Measurements from ENCODE around the gene CHRNG.

Gene CHRNG, protein sequence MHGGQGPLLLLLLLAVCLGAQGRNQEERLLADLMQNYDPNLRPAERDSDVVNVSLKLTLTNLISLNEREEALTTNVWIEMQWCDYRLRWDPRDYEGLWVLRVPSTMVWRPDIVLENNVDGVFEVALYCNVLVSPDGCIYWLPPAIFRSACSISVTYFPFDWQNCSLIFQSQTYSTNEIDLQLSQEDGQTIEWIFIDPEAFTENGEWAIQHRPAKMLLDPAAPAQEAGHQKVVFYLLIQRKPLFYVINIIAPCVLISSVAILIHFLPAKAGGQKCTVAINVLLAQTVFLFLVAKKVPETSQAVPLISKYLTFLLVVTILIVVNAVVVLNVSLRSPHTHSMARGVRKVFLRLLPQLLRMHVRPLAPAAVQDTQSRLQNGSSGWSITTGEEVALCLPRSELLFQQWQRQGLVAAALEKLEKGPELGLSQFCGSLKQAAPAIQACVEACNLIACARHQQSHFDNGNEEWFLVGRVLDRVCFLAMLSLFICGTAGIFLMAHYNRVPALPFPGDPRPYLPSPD

DNA sequence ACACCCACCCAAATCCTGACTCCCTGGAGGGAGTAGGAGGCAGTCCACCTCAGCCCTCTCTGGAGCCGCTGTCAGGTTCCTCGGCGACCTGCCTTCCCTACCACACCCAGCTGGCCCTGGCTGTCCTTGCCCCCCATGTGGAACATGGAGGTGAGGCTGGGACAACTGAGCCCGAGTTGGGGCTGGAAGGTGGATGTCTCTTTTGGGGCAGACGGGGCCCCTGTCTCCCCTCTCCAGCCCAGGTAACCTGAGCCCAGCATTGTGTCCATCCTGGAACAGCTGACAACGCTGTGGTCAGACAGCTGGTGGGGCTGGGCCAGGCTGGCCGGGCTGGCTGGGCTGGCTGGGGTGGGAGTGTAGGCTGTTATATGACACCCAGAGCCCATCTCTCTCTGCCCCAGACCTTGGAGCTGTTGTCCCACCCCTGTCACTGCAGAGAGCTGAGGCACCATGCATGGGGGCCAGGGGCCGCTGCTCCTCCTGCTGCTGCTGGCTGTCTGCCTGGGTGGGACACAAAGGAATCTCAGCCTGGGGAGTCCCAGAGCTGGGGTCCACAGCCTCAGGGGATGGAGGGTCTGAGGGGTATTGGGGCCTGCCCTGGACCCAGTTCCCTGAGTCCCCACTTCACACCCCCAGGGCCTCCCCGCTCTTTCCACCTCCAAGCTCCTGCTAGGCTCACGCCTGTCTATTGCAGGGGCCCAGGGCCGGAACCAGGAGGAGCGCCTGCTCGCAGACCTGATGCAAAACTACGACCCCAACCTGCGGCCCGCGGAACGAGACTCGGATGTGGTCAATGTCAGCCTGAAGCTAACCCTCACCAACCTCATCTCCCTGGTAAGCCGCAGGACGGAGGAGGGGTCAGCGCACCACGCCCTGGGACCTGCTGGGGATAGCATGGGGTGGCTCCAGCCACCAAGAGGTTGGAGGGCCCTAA, at the start of gene CHRNG:
Gene CHRNG, plus strand, starts transcription at position 395 of the 934 bp plus-strand sequence. Its CDS starts 56 bp downstream, at position 451.
- DNase-seq (ENCODE audit: low spot score), result no peak

DNA sequence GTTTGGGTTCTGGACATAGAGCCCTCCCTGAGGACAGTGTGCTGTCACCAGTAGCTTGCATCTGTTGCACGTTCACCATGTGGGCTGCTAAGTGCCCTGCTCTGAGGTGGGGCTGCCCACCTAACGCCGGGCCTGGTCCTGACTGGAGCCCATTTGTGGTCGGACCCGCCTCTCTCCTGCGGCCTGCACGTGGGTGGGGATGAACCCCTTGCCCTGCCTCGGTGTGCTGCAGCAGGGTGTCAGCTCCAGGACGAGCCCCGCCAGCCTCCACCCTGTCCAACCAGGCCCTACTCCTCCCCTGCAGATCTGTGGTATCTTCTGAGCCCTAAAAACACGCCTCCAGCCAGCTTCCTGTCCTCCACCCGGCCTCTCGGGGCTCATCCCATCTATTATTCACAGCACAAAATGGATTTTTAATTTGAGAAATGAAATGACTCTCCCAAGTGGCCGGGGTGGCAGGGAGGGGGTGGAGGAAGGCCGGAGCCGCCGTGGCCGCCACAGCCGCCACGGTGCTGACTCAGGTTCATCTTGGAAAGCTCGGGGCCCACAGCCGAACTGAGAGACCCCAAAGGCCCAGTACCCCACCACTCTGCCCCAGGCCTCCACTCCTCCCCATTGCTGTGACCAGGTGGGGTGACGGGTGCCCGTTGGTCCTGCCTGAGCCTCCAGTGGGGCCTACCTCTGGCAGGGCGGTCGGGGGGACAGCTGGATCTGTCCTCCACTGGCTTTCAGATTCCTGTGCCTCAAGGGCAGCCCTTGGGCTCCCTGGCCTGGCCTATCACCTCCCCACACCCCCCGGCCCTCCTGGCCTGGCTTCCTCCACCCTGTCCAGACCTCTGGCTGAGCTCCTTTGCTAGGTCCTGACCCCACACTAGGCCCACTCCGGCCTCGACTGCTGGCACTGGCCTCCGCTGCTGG, 49.0 kb upstream of the CHRNG start:
- DNase-seq (ENCODE audit: low spot score), result no peak

DNA sequence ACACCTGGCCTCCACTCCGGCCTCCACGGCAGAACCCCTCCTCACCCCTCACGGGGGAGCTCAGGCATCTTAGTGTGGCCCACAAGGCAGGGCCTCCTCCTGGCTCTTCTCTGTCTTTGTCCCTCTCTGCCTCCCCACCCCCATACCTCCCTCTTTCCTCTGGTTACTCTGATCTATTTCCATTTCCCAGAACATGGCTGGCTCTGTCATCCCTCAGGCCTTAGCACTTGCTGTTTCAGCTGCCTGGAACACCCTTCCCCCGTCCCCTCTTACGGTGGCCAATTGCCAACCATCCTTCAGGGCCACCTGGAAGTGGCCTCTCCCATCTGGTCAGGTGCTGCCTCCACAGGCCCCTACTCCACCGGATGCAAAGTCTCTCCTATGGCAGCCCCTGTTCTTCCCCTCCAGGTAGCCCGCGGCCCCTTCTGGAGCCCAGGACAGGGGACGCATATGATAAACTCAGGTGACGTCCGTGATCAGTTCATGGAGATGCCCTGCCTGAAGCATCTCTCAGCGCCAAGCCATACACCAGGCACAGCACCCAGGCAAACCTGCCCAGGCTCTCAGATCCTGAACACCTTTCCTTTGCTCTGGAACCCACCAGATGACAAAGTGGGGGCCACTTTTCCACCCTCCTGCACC, 48.2 kb upstream of the CHRNG start:
- DNase-seq (ENCODE audit: low spot score), result no peak

DNA sequence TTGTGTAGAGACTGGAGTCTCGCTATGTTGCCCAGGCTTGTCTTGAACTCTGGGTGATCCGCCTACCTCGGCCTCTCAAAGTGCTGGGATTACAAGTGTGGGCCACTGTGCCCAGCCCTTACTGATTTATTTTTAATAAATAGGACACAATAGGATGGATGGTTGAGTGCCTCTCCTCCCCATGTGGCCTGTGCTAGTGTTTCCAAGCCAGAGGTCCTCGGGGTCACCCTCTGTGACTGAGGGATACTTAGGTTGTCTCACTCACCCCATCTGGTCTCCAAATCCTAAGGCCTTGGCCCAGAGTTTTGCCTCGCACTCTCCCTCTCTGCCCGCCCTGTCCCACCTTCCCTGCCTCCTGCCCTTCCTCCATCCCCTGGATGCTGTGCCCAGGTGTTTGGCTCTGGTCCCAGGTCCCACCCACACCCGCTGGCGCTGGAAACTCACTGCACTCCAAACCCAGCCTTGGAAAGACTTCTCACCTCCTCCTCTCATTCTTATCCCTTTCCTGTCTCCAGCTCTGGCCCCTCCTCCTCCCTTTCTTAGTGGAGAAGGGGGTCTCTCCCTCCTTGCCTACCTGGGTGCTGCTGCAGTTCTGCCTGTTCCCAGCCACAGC, 47.1 kb upstream of the CHRNG start:
- DNase-seq (ENCODE audit: low spot score), result no peak

DNA sequence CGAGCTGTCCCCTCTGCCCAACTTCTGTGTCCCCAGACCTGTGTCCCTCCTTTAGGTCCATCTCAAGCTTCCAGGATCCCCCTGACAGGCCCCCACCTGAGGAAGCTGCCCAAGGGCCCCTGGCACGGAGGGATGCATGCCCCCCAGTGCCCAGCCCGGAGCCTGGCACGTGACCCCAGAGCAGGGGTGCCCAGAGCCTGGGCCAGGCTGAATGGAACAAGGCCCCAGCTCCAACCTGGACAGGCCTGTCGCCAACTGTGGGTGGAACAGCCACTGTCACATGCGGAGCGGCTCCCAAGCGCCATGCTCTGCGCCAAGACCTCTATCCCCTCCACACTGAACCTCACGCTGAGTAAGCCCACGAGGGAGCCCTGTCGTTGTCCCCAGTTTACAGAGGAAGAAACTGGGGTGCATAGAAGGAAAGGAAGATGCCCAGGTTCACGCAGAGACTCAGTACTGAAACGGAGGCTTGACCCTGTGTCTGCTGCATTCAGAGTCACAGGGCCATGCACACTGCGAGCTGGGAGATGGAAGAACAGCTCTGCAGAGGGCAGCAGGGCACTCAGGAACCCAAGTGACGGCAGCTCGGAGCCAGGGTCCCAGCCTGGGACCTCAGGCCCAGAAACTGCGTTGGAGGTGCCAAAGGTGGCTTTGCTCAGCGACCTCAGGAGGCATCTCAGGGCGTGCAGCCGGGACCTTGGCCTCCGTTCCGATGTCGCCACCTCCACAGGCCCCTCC, 46.4 kb upstream of the CHRNG start:
- DNase-seq (ENCODE audit: low spot score), result no peak

DNA sequence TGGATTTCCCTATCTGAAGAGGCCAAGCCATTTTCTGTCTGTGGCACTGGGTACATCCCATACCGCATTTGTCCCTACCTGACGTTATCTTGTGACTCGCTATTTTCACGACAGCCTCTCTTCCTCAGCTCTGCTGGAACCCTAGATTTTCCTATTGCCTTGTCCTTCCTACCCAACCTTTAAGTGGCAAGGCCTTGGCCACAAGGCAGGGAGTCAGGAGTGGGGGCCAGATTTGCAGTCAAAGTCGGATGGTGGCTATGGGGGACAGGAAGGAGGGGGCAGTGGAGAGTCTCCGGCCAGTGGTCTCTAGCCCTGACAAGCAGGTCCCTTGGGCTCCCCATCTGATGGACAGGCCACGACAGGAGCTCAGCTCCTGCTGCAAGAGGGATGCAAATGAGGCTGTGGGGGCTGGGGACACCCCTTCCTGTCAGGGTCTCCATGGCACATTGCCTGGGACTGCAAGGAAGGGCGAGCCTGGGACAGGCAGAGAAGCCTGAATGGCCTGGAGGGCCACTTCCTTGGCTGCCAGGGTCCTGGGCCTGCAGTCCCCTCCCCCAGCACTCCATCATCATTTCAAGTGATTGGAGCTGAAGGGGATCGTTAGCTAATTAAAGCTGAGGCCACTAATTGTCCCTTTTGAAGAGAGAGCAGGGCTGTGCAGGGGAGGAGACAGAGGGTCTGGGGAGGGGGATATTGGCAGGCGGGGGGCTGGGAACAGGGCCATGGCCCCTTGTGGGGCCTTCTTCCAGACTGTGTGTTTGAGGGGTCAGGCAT, 45.6 kb upstream of the CHRNG start:
- DNase-seq (ENCODE audit: low spot score), result no peak

DNA sequence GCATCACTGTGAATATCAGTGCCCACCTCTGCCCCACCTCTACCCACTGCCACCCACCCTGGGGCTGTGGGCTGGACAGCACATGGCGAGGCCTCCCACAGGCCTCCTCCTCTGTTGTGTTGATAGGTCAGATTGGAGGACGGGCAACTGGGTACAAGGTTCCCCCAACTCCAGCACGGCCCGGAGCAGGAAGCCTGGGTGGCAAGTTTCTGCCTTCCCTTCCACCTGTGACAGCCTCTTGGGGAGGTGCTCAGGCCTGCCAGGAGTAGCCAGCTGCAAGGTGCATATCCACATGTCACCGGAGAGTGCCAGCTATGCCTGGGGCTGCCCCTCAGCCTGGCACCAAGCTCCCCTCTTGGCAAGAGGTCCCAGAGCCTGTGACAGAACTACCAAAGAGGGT, 45.0 kb upstream of the CHRNG start:
- no peak for DNase-seq (ENCODE audit: low spot score)

DNA sequence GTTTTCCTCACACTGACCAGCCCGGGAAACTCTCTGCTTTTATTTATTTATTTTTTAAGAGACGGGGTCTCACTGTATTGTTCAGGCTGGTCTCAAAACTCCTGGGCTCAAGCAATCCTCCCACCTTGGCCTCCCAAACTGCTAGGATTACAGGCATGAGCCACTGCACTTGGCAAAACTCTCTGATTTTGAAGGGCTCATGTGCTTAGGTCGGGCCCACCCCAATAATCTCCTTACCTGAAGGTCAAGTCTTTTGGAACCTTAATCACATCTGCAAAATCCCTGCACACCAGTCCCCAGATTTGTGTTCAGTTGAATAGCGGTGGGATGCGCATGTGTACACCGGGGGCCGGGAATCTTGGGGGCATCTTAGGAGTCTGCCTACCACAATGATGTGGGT, 44.2 kb upstream of the CHRNG start:
- no peak for DNase-seq (ENCODE audit: low spot score)

DNA sequence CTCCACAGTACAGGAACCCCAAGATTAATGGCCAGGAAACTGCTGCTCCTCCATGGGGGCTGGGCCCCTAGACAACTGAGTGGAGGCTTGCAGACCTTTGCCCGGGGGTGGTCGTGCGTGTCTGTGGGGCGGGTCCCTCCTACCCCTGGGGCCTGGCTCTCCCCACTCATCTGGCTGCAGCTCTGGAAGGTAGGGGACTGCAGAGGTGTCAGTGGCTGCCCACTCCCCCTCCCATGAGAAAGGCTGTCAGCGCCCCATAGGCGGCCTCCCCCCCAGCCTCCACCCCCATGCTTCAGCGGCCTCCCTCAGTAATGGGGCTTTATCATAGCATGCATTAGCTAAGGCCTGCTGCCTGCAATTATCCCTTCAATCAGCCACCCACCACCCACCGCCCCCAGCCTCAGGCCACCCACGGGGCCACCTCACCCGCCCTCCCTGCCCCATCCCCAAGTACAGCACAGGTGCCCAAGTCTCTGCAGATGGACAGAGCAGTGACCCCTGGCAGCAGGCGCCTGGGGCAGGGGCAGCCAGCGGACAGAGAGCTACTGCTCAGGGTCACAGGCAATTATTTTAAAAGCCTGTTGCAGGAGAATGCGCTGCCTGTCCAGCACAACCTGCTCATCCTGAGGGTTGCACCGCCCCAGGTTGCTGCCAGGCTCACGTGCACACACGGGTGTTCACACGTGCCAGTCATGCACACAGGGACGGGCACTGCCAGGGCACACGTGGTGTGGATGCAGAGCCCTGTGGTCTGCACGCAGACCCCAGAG, 42.8 kb upstream of the CHRNG start:
- DNase-seq (ENCODE audit: low spot score), result no peak

DNA sequence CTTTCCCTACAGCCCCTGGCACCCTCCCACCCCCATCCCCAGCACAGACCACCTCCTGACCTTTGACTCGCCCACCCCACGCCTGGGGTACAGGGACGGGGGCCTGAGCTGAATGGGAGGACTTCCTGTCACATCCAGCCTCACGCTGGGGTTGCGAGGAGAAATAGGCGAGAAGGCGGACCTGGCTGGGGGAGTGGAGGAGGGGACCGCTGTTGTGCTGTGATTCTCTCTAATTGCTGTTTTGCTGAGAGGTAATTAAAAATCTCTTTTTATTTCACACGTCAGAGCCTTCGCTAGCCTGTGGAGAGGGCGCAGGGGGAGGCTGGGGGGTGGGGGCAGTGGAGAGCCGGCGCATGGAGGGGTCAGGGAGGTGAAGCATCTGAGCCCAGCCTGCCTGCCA, 42.1 kb upstream of the CHRNG start:
- no peak for DNase-seq (ENCODE audit: low spot score)

DNA sequence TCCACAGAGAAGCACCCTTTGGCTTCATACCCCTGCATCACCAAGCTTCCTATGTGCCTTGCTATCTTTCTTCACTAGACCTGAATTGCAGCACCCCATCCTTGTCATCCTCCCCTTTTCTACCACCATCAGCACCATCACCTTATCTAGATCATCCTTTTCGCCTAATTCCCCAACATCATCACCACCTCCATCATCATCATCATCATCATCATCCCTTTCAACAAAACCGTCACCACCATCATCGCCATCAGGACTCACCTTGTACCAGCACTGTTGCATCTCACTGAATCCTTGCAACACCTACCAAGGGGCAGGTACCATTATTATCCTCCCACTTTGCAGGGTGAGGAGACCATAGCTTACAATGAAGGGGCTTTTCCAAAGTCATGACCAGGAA, 41.0 kb upstream of the CHRNG start:
- no peak for DNase-seq (ENCODE audit: low spot score)

DNA sequence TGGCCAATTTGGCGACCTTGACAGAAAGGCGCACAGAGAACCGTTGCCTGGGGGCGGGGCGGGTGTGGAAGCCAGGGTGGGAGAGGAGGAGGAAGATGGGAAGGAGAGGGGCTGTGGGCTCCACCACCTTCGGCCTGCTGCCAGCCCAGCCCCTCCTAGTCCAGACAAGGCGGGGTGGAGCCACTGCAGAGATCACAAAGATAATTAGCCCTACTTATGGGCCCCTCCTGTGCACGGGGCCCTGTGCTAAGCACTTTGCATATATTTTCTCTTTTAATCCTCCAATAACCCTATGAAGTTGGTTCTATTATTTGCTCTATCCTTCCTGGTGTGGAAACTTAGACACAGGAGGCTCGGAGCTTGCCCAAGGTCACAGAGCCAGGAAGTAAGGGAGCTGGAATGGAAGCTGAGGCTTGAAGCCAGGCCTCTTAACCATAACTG, 38.1 kb upstream of the CHRNG start:
- no peak for DNase-seq (ENCODE audit: low spot score)

DNA sequence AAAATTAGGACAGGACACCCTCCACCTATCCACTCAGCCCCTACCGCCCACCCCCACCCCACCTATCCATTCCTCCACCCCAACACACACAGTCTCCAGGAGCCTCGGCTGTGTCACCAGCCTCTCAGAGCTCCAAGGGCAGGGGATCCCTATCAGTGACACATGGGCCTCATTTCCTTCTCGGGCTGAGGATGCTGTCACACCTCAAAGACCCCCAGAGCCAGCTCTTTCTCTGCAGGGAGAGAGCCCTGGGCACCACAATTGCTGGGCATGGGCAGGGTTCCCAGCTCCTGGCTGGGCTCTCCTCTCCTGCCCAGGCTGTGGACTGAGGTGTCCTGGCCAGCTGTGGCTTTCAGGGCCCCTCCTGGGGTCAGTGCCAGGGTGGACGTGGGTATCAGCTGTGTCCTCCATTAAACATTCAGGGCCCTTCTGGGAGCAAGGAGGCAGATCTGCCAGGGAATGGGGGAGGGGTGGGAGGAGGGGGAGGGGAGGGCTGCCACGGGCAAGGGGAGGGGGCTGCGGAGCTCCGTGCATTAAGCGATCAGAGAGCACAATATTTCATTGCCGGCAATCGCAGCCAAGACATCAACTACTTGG, 37.6 kb upstream of the CHRNG start:
- DNase-seq (ENCODE audit: low spot score), result no peak

DNA sequence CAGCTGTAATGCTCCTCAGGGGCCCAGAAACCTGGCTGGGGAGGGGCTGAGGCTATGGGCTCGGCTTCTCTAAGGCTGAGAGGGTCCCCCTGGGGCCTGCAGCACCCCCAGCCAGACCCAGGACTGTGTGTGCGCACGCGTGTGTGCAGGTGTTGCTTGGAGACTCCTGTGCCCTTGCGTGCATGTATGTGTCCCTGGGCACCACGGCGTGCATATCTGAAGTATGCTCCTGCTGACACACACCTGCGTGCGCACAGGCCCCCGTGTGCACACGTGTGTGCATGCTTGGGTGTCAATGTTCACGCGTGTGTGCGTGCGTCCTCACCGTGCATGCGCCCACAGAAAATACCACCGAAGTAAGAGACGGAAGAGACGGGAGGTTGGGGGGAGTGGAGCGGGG, 37.0 kb upstream of the CHRNG start:
- DNase-seq (ENCODE audit: low spot score), result no peak

DNA sequence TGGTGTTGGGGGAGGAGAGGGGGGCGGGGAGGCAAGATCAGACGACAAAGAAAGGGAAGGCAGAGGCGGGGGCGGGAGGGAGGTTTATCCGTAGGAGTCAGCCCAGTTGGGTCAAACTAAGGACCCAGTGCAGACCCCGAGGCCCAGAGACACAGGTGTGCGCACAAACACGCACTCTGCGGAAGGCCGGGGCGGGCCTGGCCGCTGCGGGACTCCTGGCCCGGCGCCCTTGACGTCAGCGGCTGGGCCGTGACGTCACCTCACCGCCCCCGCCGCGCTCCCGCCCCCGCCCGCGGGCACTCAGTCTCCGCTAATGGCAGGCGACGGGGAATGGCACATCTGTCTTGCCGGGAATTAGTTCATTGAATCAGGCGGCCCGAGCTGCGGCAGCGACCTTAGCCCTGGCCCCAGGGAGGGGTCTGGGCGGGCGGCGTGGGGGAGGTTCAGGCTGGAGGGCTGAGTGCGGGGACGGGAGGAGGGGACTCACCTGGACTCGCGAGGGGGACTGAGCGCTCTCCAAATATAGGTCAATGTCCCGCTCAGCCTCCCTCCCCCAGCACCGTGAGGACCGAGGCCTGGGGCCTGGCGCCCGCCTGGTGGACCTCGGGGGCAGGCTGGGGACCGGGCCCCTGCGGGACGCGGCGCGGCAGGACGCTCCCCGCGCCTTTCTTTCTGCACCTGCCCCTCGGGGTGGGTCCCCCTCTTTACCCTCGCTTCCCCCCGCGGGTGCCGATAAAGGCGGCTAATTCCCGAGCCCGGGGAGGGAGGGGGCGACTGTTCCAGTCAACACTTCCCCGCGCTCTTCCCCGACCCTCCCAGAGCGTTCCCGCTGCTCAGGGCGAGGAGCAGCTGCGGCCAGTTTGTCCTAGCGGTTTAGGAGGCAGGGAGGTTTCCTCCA, 36.3 kb upstream of the CHRNG start:
- DNase-seq (ENCODE audit: low spot score), result no peak

DNA sequence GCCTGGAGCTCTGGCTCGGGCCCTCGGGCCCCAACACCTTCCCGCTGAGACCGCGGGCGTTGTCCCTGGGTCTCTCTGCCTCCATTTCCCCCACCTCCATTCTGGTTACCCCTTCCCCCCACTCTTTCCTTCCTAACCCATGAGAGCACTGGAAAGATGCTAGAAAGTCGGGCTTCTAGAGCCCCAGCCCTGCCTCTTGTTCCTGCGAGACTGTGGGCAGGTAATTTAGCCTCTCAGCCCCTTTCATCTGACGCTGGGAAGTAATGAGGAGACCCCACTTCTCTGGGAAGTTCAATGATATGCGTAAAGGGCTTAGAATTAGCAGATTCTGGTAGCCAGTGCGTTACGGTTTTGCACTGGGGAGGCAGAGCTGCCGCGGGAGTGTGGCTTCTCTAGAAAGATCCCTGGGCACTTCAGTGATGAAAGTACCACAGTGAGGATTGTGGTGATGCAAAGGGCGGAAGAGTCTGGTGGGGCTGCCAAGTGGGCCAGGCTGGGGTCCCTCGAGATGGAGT, 35.6 kb upstream of the CHRNG start:
- DNase-seq (ENCODE audit: low spot score), result no peak

DNA sequence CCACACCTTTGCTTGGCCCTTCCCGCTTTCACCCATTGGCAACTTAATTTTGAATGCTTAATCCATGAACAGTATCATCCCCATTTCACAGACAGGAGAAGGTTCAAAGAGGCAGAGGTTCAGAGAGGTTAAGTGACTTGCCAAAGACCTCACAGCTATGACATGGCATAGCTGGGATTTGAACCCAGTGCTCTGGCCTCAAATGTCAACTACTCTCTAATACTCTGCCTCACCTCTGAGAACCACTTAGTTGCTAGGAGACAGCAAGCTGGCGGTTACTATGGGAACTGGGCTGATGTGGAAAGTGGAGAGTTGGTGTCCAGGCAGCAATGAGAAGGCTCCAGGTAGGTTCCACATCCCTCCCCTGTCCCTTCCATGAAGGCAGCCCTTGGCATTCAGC, 35.1 kb upstream of the CHRNG start:
- DNase-seq (ENCODE audit: low spot score), result no peak
